DMS 273 (cell line): ENCODE data around the gene RGS14.
"Not testable (repeated sequence)": the region's sequence is repeated elsewhere in the genome, so short reads cannot be mapped to it uniquely, and the experiment has no call there.

Experiments
- DNase-seq: peaks from one replicate; lab custom pipeline; 2025; ENCODE audit not compliant: unreplicated experiment; lab: John Stamatoyannopoulos, UW

The RGS14 gene

DNA sequence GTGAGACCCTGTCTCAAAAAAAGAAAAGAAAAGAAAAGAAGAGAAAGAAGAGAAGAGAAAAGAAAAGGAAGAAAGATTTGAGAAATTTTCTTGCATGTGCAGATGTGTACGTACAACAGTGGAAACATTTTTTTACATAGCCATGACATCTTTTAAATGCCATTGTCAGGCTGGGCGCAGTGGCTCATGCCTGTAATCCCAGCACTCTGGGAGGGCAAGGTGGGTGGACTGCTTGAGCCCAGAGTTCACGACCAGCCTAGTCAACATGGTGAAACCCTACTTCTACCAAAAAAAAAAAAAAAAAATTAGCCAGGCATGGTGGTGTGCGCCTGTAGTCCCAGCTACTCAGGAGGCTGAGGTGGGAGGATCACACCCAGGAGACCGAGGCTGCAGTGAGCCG lies 12.8 kb upstream of the RGS14 start:
- DNase-seq = no peak

DNA sequence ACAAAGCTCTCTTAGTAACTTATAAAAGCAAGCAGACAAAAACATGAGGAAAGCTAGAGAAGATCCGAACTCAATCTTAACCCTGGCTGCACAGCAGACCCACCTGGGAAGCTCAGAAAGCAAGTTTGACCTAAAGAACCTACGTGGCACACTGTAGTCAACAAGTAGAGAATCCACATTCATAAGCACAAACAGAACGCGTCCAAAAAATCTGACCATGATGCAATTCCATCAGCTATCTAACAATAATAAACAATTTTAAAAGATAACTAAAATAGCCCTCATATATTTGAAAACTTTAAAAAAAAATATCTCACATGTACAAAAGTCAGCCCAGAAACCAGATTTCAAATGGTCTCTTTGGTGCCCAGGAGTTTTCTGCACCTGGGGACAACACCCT lies 10.9 kb upstream of the RGS14 start:
- DNase-seq = no peak

DNA sequence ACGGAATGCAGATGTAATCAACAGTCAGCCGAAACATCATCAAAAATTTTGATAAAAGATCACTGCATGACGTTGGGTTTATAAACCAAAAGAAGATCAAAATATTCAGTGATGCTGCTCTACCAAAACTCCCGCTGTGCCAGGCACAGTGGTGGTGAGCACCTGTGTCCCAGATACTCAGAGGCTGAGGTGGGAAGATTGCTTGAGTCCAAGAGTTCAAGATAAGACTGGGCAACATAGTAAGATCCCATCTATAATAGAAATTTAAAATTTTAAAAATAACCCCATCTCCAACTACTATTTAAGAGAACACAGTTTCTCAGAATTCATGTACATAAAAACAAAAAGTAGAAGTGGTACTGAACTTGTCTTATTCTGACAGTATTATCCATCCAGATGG lies 10.0 kb upstream of the RGS14 start:
- DNase-seq = no peak

DNA sequence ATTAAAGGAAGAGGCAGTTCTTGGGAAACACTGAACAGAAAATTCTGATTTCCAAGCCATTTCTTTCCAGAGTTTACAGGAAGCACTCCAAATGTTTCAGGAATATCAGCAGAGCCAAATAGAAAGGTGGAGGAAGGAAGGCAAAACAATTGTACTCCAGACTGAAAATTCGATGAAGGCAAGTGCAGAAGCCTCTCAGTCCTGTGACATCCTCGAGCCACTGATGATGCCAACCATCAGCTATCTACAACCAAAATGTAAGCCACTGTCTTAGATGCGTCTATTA lies 8.4 kb upstream of the RGS14 start:
- no peak for DNase-seq

DNA sequence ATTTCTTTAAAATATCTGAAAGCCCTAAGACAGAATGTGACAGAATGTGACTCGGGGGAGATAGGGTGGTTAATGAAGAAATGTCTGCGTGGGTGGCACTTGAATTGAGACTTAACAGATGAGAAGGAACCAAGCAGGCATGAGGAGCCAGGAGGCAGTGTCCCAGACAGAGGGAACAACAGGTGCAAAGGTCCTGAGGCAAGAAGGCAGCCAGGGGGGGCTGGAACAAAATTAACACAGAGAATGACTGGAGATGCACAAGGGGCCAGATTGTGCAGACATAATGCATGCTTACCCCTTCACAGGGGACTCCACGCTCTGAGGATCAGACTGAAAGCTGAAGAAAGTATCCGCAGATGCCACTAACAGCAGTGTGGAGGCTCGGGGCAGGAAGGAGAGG lies 8.0 kb upstream of the RGS14 start:
- DNase-seq = no peak

DNA sequence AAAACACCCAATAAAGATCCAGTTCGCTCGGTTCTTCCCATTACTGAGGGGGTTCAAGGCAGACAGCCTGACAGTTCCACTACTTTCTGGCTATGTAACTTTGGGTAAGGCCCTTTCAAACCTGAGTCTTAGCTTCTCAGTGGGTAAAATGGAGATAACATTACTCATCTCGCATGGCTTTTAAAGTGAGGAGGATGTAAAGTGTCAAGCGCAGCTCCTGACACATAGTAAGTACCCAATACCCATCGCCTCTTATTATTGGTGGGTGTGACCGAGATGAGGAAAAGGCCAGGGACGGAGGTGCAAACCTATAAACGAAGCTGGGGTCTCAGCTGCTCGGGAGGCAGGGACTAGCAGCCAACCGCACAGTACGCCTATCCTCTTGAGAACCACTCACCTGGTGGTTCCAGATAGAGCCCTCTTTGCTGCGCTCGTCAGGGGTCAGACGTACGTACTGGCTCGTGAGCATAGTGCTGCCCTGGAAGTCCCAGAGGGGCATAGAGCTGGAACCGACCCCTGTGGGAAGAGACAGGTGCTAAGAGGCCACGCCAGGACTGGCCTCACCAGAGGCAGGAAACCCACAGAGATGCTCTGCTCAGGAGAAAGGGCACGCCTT lies 6.8 kb upstream of the RGS14 start:
- no peak for DNase-seq

GRCh38 chr5:177351392-177352329 lies 6.1 kb upstream of the RGS14 start, which contains the start of gene LMAN2:
Gene LMAN2, minus strand, starts transcription at chr5:177351668. Its CDS starts 21 bp downstream, at chr5:177351647.
- DNase-seq = peak; percentile 99

DNA sequence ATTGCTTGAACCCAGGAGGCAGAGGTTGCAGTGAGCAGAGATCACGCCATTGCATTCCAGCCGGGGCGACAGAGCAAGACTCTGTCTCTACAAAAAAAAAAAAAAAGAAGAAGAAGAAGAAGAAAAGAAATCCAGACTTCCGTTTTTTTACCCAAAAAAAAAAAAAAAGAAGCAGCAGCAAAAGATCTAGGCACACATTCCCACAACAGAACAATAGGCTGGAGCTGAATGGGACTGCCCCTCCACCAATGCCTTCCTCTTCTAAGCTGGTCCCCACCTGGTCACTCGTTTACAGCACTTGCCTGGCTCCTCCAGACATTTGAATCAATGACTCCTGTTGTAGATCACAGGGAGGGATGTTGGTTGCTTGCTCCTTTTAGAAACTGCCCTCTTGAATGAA lies 4.6 kb upstream of the RGS14 start:
- no peak for DNase-seq

GRCh38 chr5:177354256-177354655 lies 3.5 kb upstream of the RGS14 start:
- DNase-seq = no peak

DNA sequence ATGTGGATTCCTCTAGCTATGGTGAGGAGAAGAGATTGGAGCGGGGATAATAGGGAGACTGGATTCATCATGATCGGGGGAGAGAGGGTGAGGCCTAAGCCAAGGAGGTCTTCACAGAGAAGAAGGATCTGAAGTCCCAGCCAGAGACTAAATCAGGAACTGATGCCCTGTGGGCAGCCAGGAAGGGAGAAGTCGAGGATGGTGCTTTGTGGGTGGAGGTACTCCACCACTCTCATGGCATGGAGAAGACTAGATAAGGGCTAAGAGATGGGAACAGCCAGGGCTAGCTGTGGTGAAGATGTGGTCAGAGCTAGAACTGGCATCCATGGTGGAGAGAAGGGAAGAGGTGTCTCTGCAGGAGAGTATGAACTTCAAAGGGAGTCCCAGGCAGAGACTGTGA lies 3.0 kb upstream of the RGS14 start:
- no peak for DNase-seq

- no peak for DNase-seq
These were observed 2.4 kb upstream of the RGS14 start for GRCh38 chr5:177355162-177355867.

DNA sequence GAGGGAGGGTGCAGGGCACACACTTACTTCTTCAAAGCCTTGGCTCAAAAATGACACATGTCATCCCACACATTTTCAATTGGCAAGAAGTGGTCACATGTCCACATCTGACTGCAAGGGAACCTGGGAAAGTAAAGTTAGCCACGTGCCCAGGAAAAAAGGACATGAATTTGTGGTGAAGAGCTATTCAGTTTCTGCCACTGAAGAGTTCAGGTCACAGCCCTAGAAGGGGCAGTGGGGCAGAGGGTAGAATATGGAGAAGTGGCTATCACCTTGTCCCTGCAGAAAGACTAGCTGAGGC lies 1.9 kb upstream of the RGS14 start:
- DNase-seq = no peak

- DNase-seq = no peak
These were observed 978 bp upstream of the RGS14 start for GRCh38 chr5:177356746-177357145.

- DNase-seq = no peak
These were observed 622 bp upstream of the RGS14 start for GRCh38 chr5:177357146-177357458.

DNA sequence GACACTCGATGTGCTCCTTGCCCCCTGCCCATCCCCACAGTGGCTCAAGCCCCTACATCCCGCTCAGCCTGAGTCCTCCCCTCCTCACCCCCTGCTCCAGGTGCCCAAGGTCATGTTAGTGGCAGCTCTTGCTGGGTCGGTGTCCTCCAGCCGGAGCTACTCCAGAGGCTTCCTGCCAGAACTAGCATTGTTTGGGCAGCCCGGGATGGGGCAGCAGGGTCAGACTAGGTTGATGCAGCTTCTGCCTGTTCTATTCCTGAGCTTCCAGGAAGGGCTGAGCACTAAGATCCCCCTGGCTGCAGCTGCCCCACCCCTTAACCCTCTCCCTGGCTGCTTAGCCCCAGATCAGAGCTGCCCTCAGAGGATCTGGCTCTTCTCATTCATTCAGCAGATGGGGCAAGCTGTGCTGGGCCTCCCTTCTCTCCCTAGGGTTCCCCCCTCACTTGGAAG lies 671 bp downstream of the RGS14 start:
- peak; percentile 63 for DNase-seq

GRCh38 chr5:177359451-177359851 lies 1.7 kb downstream of the RGS14 start:
- no peak for DNase-seq

GRCh38 chr5:177359860-177360259 lies 2.1 kb downstream of the RGS14 start:
- no peak for DNase-seq

DNA sequence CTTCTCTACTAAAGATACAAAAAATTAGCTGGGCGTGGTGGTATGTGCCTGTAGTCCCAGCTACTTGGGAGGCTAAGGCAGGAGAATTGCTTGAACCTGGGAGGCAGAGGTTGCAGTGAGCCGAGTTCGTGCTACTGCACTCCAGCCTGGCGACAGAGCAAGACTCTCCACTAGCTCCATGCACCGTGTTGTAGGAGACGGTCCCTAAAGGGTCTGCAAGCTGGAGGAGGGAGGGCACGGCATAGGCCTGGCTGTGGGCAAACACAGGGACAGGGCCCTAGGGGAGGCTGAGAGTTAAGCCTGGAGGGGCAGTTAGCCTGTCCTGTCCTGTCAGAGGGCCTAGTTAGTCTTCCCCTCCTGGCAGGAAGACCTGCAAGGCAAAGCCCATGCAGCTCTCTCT lies 3.0 kb downstream of the RGS14 start:
- DNase-seq = not testable (repeated sequence)

DNA sequence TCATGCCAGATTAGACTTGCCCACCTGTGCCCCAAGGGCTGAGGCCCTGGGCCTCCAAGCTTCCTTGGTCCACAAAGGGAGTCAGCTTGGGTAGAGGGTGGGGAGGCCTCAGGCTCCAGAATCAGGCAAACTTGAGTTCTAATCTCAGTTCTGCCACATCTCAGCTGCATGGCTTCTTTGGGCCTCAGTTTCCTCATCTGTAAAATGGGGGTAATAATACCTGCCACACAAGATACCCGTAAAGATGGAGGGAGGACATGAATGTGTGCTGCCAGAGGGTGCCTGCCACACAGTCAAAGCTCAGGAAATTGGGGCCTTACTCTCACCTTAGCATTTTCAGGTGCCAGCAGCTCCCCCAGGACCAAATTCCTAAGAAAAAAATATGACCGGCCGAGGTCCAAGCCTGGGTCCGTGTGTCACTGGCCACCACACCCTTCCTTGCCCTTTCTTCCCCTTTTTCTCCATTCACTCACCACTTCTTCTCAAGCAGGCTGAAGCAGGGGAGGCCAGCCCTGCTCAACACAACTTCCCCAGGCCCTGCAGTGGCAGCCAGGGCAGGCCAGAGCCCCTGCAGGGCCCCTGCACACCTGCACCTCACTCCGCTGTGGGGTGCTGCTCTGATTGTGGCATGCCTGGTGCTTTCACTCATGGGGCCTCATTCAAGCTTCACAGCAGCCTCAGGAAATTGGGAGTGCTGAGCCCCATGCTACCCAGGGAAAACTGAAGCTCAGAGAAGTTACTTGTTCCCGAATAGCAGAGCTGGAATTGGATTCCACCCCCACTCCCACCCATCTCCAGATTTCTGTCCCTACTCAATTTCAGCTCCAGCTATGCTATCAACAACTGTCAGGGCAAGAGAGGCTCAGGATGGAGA lies 3.9 kb downstream of the RGS14 start:
- DNase-seq = no peak

DNA sequence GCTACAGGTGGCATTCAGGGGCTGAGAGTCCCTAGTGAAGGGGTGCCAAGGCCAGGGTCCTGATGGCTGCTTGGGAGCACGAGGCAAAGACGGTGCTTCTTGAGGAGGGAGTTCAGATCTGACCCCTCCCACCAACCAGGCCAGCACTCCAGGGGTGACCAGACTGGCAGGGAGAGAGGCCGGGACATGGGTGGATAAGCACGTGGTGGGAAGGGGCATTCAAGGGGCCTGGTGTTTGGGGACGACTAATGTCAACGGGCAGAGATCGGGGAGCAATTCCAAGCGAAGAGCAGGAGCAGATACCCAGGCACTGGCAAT lies 4.5 kb downstream of the RGS14 start:
- DNase-seq = no peak
